Neural cell (in vitro differentiated cells): ENCODE results near the gene ARHGAP24. TPM values are rescaled to one million over a fixed set of nuclear protein-coding genes. Genes with fewer than 3 reads are reported as not detected.

Source experiments
- H2AFZ ChIP-seq: fragments of 200-600, 300-800 bp; sonication (generic), shearing (Covaris generic); 2 replicates; pipeline ENCODE4 v1.6.0; 2014; ENCODE audit warnings: low read depth, mild to moderate bottlenecking, antibody characterized with exemption, low read length, moderate library complexity
- H3F3A ChIP-seq: fragments of 200-600 bp; shearing (Covaris generic); 2 replicates; pipeline ENCODE4 v1.6.1; 2016; ENCODE audit warnings: mild to moderate bottlenecking, moderate library complexity, mixed read lengths, antibody characterized with exemption, low read length; ENCODE audit not compliant: insufficient read depth, poor library complexity, severe bottlenecking
- H3K27ac ChIP-seq: fragments of 200-600, 300-800 bp; sonication (generic), shearing (Covaris generic); 2 replicates; pipeline ENCODE4 v1.5.1; 2014; ENCODE audit warnings: mild to moderate bottlenecking, low read length, moderate library complexity
- H3K27me3 ChIP-seq: fragments of 300-800, 200-600 bp; sonication (generic), shearing (Covaris generic); 2 replicates; pipeline ENCODE4 v1.6.0; 2014; ENCODE audit warnings: mild to moderate bottlenecking, low read depth, low read length, moderate library complexity; ENCODE audit not compliant: insufficient read depth
- H3K36me3 ChIP-seq: fragments of 300-800, 200-600 bp; sonication (generic), shearing (Covaris generic); 2 replicates; pipeline ENCODE4 v1.5.1; 2014; ENCODE audit warnings: mild to moderate bottlenecking, antibody characterized with exemption, low read length, moderate library complexity; ENCODE audit not compliant: insufficient read depth
- H3K4me2 ChIP-seq: fragments of 300-800, 200-600 bp; sonication (generic), shearing (Covaris generic); 2 replicates; pipeline ENCODE4 v1.6.0; 2014; ENCODE audit warnings: mild to moderate bottlenecking, low read length
- H3K4me3 ChIP-seq: fragments of 300-800, 200-600 bp; sonication (generic), shearing (Covaris generic); 2 replicates; pipeline ENCODE4 v1.5.1; 2014; ENCODE audit warnings: mild to moderate bottlenecking, low read length, moderate library complexity
- H3K79me2 ChIP-seq: fragments of 200-600 bp; shearing (Covaris generic); replicated peaks from 2 replicates; pipeline ENCODE4 v1.6.0; 2014; ENCODE audit warnings: mild to moderate bottlenecking, low read length, moderate library complexity; ENCODE audit not compliant: insufficient read depth
- H3K9ac ChIP-seq: fragments of 300-800, 200-600 bp; sonication (generic), shearing (Covaris generic); 2 replicates; pipeline ENCODE4 v1.6.1; 2016; ENCODE audit warnings: mild to moderate bottlenecking, low read length, mixed read lengths
- H3K9me2 ChIP-seq: fragments of 200-600 bp; shearing (Covaris generic); 2 replicates; pipeline ENCODE4 v1.6.1; 2016; ENCODE audit warnings: mild to moderate bottlenecking, low read length, mixed read lengths; ENCODE audit not compliant: insufficient read depth
- H3K9me3 ChIP-seq: fragments of 200-600, 300-800 bp; sonication (generic), shearing (Covaris generic); 2 replicates; pipeline ENCODE4 v1.6.1; 2016; ENCODE audit warnings: mild to moderate bottlenecking, mixed run types, low read length, moderate library complexity, mixed read lengths
- H4K20me1 ChIP-seq: fragments of 200-600 bp; shearing (Covaris generic); 2 replicates; pipeline ENCODE4 v1.6.1; 2016; ENCODE audit warnings: mild to moderate bottlenecking, mixed run types; ENCODE audit not compliant: insufficient read depth
- CTCF ChIP-seq: fragments of 450-650 bp; IDR thresholded peaks from 2 replicates; pipeline ENCODE4 v1.5.1; 2014; ENCODE audit warnings: antibody characterized with exemption, mild to moderate bottlenecking, moderate library complexity; ENCODE audit not compliant: poor library complexity, severe bottlenecking
- EP300 ChIP-seq: fragments of 450-650 bp; conservative IDR thresholded peaks from 2 replicates; pipeline ENCODE4 v1.6.1; 2014; ENCODE audit warnings: antibody characterized with exemption, mild to moderate bottlenecking, moderate library complexity; ENCODE audit not compliant: poor library complexity, severe bottlenecking
- EZH2 ChIP-seq: fragments of 200-600, 300-800 bp; shearing (Covaris generic), sonication (generic); IDR thresholded peaks from 2 replicates; pipeline ENCODE4 v1.6.1; 2014; ENCODE audit warnings: antibody characterized with exemption, low read length, borderline replicate concordance, mild to moderate bottlenecking; ENCODE audit not compliant: insufficient read depth, poor library complexity, severe bottlenecking
- MXI1 ChIP-seq: fragments of 450-650 bp; conservative IDR thresholded peaks from 2 replicates; pipeline ENCODE4 v1.6.1; 2014; ENCODE audit warnings: antibody characterized with exemption, mild to moderate bottlenecking; ENCODE audit not compliant: poor library complexity, severe bottlenecking
- POLR2AphosphoS5 ChIP-seq: IDR thresholded peaks from 2 replicates; pipeline ENCODE4 v1.6.1; 2012
- RAD21 ChIP-seq: fragments of 450-650 bp; conservative IDR thresholded peaks from 2 replicates; pipeline ENCODE4 v1.6.1; 2014; ENCODE audit warnings: antibody characterized with exemption, mild to moderate bottlenecking, moderate library complexity
- REST ChIP-seq: IDR thresholded peaks from 2 replicates; pipeline ENCODE4 v1.6.1; 2012; ENCODE audit warnings: borderline replicate concordance
- SMC3 ChIP-seq: fragments of 450-650 bp; conservative IDR thresholded peaks from 2 replicates; pipeline ENCODE4 v1.6.1; 2014; ENCODE audit warnings: antibody characterized with exemption, mild to moderate bottlenecking, moderate library complexity; ENCODE audit not compliant: poor library complexity
- TAF1 ChIP-seq: IDR thresholded peaks from 2 replicates; pipeline ENCODE4 v1.6.1; 2012; ENCODE audit warnings: low read depth
- polyA plus RNA-seq: library from polyadenylated mRNA; depleted of rRNA; stranded (reverse); fragments of >200 nt; gene quantifications from 2 replicates; pipeline ENCODE4 v1.2.3, GENCODE V29; 2014

Gene ARHGAP24
- polyA plus RNA-seq, 1 donor from 2014 or later = 2.9 TPM

DNA sequence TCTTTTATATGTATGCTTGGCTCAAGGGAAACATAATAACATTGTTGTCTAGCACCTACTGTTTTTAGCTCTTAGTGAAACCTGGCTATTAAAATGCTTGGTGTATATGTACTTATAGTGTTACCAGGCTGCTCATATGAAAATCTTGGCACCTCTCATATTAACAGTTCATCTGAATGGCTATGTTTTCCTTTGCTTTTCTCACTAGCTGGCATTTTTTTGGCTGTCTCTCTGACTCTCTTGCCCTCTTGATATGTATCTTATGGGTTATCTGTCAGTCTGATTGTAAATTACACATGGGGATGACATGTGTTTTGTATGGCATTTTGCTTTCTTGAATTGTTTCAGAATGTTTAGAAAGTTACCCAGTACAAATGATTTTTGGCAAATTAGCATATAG, 158.0 kb downstream of the ARHGAP24 start:
- TF ChIP-seq EP300 (no peak), MXI1 (no peak), EZH2 (no peak), RAD21 (no peak)
- Histone ChIP-seq H3K9ac (no peak overlapping the region), H2AFZ (no peak overlapping the region), H3K79me2 (no peaks in the 10 kb centered on the region), H3K9me3 (no peaks in the 10 kb centered on the region), H3K4me3 (no peak overlapping the region), H3K4me2 (no peak overlapping the region), H4K20me1 (no peaks in the 10 kb centered on the region), H3K27ac (no peak overlapping the region), H3K27me3 (no peaks in the 10 kb centered on the region), H3K36me3 (no peaks in the 10 kb centered on the region), H3K9me2 (no peaks in the 10 kb centered on the region), H3F3A (no peaks in the 10 kb centered on the region)

DNA sequence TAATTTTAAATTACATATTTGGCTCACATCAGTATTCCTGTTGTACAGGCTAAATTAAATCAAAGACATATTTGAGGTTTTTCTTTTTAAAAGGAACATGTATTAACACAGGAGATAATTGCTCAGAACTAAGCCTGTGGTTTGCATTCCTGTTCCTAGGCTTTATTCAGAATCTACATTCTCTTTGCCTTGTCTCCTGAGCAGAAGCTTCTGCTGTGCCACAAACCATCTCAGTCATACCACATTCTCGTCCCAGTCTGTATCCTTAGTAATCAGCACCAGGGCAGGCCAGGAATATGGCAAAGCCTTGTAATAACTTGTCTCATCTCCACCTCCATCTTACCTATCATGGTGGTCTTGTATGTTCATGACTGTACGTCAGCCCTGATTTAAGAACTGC, 162.8 kb downstream of the ARHGAP24 start:
- no peak overlapping the region for H3K27ac ChIP-seq
- H3K27me3 ChIP-seq = no peaks in the 10 kb centered on the region
- no peaks in the 10 kb centered on the region for H3K9me3 ChIP-seq
- no peak overlapping the region for H3K9ac ChIP-seq
- H3K36me3 ChIP-seq = no peaks in the 10 kb centered on the region
- no peak overlapping the region for H3K4me3 ChIP-seq
- no peak overlapping the region for H3K4me2 ChIP-seq
- H3K79me2 ChIP-seq = no peaks in the 10 kb centered on the region
- H3F3A ChIP-seq = no peaks in the 10 kb centered on the region
- H3K9me2 ChIP-seq = no peaks in the 10 kb centered on the region
- H2AFZ ChIP-seq = no peak overlapping the region
- no peaks in the 10 kb centered on the region for H4K20me1 ChIP-seq
- TF ChIP-seq RAD21 = no peak
- no peak for TF ChIP-seq POLR2AphosphoS5
- no peak for TF ChIP-seq MXI1
- TF ChIP-seq REST = no peak
- no peak for TF ChIP-seq SMC3
- TF ChIP-seq EP300 = no peak
- no peak for TF ChIP-seq EZH2
- TF ChIP-seq TAF1 = no peak
- TF ChIP-seq CTCF = no peak

DNA sequence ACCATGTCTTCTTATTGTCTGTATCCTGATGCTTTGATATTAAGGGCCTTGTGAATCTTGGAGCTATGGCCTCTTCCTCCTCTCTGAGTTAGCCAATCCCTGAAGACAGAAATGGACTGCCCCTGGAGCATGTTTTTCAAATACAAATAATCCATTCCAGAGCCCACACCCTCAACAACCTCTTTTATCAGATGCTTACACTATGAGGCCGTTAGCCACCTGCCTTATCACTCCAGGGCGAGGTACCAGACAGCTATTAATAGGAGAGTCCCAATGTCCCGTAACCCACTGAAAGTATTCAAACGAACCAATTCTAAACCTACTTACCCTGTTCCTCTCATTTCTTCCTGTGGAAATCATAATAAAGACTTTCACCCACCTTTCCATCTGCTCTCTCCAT, 165.0 kb downstream of the ARHGAP24 start:
- Histone ChIP-seq H3K27me3 (no peaks in the 10 kb centered on the region), H3K79me2 (no peaks in the 10 kb centered on the region), H3K4me3 (no peak overlapping the region), H3K9me3 (no peaks in the 10 kb centered on the region), H3K27ac (no peak overlapping the region), H3F3A (no peaks in the 10 kb centered on the region), H3K36me3 (no peaks in the 10 kb centered on the region), H3K9ac (no peak overlapping the region), H4K20me1 (no peaks in the 10 kb centered on the region), H3K4me2 (no peak overlapping the region), H2AFZ (no peak overlapping the region), H3K9me2 (no peaks in the 10 kb centered on the region)
- TF ChIP-seq SMC3 (no peak), MXI1 (no peak), TAF1 (no peak), EZH2 (no peak), CTCF (no peak), REST (no peak), POLR2AphosphoS5 (no peak)
